Stimulated activated naive B cell treated with anti-CD40 and anti-IgM and Interleukin-4, amounts not matched to agents 10 μg/mL and 1 μg/mL and 100 μg/mL, for 72 hours (primary cell): ENCODE results near the gene SFSWAP.

Experiments used
- ATAC-seq, 2 donors: fragments of 150-1000 bp; cut with Tn5 transposase; replicated peaks; 2 replicates each; pipeline ENCODE4 v1.10.0; 2021; ENCODE audit warnings: moderate library complexity in 1 of 2
- DNase-seq: peaks from one replicate; pipeline ENCODE4 v3.0.0; 2021
- H3K27ac Mint-ChIP-seq: one replicate; pipeline ENCODE4 v1.8.0; 2022; ENCODE audit warnings: mild to moderate bottlenecking, mixed read lengths
- H3K27me3 Mint-ChIP-seq, 2 donors: one replicate each; pipeline ENCODE4 v1.8.0; 2022; ENCODE audit warnings: mixed read lengths in 2 of 2
- H3K36me3 Mint-ChIP-seq, 2 donors: one replicate each; pipeline ENCODE4 v1.8.0; 2022; ENCODE audit warnings: mixed read lengths in 2 of 2, mild to moderate bottlenecking in 1 of 2
- H3K4me1 Mint-ChIP-seq, 2 donors: one replicate each; pipeline ENCODE4 v1.8.0; 2022; ENCODE audit warnings: mixed read lengths in 2 of 2, mild to moderate bottlenecking in 1 of 2
- H3K4me3 Mint-ChIP-seq, 2 donors: one replicate each; pipeline ENCODE4 v1.8.0; 2022; ENCODE audit warnings: mild to moderate bottlenecking in 2 of 2, mixed read lengths in 2 of 2, moderate library complexity in 1 of 2
- H3K9me3 Mint-ChIP-seq, 2 donors: one replicate each; pipeline ENCODE4 v1.8.0; 2022; ENCODE audit warnings: mixed read lengths in 2 of 2, mild to moderate bottlenecking in 1 of 2

The SFSWAP gene

DNA sequence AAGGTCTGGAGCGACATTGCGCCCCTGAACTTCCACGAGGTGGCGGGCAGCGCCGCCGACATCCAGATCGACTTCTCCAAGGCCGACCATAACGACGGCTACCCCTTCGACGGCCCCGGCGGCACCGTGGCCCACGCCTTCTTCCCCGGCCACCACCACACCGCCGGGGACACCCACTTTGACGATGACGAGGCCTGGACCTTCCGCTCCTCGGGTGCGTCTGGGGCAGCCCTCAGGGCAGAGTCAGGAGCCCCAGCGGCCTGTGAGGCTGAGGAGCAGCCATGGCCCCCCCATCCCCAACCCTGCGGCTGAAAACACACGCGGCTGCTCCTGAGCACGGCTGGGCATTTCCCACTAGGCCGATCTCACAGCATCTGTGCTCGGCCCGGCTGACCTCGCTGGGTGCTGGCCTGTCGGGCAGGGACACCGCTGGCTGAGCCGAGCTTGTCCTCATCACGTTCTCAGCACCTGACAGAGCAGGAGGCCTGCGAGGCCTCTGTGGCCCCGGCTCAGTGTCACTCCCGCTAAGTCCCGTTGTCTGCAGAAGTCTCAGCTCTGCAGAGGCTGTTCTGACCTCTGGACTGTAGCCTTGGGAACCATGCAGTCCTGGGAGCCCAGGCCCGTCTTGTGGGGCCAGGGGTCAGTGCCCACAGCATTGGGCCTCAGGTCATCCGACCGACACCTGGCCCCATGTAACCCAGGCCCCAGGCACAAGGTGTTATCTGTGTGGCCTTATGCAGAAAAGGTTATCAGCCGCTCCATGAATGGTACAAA is 129.9 kb downstream of the SFSWAP start:
- no peak overlapping the region for H3K27ac Mint-ChIP-seq
- no peak for DNase-seq
- ATAC-seq = no peak
- H3K4me1 Mint-ChIP-seq = no peaks in the 10 kb centered on the region
- no peaks in the 10 kb centered on the region for H3K27me3 Mint-ChIP-seq
- no peak overlapping the region for H3K4me3 Mint-ChIP-seq
- no peaks in the 10 kb centered on the region for H3K9me3 Mint-ChIP-seq
- H3K36me3 Mint-ChIP-seq = peaks cover 13 to 17% of the 10 kb centered on the region in 2 donors

DNA sequence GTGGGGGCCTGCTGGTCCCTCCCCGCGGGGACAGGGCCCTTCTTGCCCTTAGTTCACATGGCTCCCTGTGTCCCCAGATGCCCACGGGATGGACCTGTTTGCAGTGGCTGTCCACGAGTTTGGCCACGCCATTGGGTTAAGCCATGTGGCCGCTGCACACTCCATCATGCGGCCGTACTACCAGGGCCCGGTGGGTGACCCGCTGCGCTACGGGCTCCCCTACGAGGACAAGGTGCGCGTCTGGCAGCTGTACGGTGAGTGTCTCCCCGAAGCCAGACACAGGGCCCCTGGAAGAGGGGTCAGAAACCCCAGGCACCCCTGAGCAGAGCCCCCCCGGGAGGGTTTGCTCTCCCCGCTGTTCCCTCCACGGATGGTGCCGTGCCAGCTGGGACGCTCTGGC is 130.7 kb downstream of the SFSWAP start:
- Mint-ChIP-seq H3K27ac (no peak overlapping the region), H3K27me3 (no peaks in the 10 kb centered on the region), H3K36me3 (peaks cover 15 to 20% of the 10 kb centered on the region in 2 donors), H3K4me3 (no peak overlapping the region), H3K9me3 (no peaks in the 10 kb centered on the region), H3K4me1 (no peaks in the 10 kb centered on the region)
- no peak for ATAC-seq
- no peak for DNase-seq

DNA sequence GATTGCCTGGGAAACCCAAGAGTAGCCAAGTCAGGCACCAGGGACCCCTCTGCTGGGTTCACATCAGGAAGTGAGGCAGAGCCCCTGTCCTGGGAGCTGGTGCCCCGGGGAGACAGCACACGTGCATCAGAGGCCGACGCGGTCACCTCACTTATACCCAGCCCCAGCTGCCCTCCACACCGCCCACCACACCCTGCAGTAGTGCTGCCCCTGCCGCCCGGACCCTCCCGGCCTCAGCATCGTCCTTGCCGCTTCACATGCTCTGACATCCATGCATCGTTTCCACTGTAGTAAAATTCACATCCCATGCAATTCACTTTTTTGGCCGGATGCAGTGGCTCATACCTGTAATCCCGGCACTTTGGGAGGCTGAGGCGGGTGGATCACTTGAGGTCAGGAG is 131.3 kb downstream of the SFSWAP start:
- ATAC-seq (no peak), DNase-seq (no peak)
- Mint-ChIP-seq H3K27me3 (no peaks in the 10 kb centered on the region), H3K27ac (no peak overlapping the region), H3K4me1 (no peaks in the 10 kb centered on the region), H3K36me3 (peaks cover 18 to 21% of the 10 kb centered on the region in 2 donors), H3K4me3 (no peak overlapping the region), H3K9me3 (no peaks in the 10 kb centered on the region)

DNA sequence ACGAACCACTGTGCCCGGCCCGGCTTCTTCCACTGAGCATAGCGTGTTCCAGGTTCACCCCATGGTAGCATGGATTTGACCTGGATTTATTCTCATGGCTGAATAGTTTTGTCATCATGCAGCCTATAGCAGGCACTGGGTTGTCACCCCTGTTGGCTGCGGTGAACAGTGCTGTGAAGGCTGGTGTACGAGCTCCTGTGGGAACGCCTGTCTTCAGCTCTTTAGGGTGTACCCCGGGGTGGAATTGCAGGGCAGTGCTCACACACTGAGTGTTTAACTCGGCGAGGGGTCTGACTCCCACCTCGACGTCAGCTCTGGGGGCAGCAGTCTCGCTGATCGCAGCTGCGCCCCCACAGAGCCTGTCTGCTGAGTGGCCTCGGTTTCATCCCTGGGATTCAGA is 132.6 kb downstream of the SFSWAP start:
- Mint-ChIP-seq H3K9me3 (no peaks in the 10 kb centered on the region), H3K27ac (no peak overlapping the region), H3K27me3 (no peaks in the 10 kb centered on the region), H3K4me3 (no peak overlapping the region), H3K36me3 (peaks cover 18 to 26% of the 10 kb centered on the region in 2 donors), H3K4me1 (no peaks in the 10 kb centered on the region)
- ATAC-seq (no peak), DNase-seq (no peak)

GRCh38 chr12:131844140-131844539 is 133.2 kb downstream of the SFSWAP start:
- DNase-seq = no peak
- peaks cover 18 to 26% of the 10 kb centered on the region in 2 donors for H3K36me3 Mint-ChIP-seq
- no peaks in the 10 kb centered on the region for H3K4me1 Mint-ChIP-seq
- no peak overlapping the region for H3K4me3 Mint-ChIP-seq
- peak overlapping the region; percentile 63 for H3K27ac Mint-ChIP-seq
- no peaks in the 10 kb centered on the region for H3K27me3 Mint-ChIP-seq
- no peaks in the 10 kb centered on the region for H3K9me3 Mint-ChIP-seq
- ATAC-seq = no peak

DNA sequence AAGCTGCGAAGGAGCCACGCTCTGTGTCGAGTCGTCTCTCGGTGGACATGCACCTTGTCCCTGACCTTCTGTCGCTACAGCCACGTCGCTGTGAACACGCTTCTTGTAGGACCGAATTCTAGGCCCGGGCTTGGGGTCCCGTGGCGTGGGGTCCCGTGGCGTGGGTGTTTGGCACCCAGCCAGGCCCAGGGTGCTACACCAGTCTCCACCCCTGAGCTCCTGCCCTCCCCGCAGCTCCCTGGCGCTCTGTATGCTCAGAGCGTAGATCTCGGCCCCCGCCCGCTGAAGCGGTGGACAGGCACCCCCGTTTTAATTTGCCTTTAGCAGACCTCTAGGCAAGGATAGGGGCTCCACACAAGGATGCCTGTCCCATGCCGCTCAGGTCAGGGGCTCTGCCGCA is 133.8 kb downstream of the SFSWAP start:
- Mint-ChIP-seq H3K36me3 (peaks cover 18 to 26% of the 10 kb centered on the region in 2 donors), H3K9me3 (no peaks in the 10 kb centered on the region), H3K4me3 (no peak overlapping the region), H3K27ac (no peak overlapping the region), H3K4me1 (no peaks in the 10 kb centered on the region), H3K27me3 (no peaks in the 10 kb centered on the region)
- no peak for DNase-seq
- ATAC-seq = no peak

GRCh38 chr12:131845121-131845520 is 134.2 kb downstream of the SFSWAP start:
- Mint-ChIP-seq H3K27me3 (no peaks in the 10 kb centered on the region), H3K4me3 (no peak overlapping the region), H3K36me3 (peaks cover 18 to 27% of the 10 kb centered on the region in 2 donors), H3K9me3 (no peaks in the 10 kb centered on the region), H3K27ac (no peak overlapping the region), H3K4me1 (no peaks in the 10 kb centered on the region)
- no peak for ATAC-seq
- DNase-seq = no peak

GRCh38 chr12:131847456-131847855 is 136.6 kb downstream of the SFSWAP start:
- H3K4me1 Mint-ChIP-seq = peaks cover 0 to 2% of the 10 kb centered on the region in 2 donors
- DNase-seq (no peak), ATAC-seq (no peak)
- H3K4me3 Mint-ChIP-seq = no peak overlapping the region
- H3K36me3 Mint-ChIP-seq = peaks cover 14 to 18% of the 10 kb centered on the region in 2 donors
- peak overlapping the region; percentile 47 for H3K27ac Mint-ChIP-seq
- H3K9me3 Mint-ChIP-seq = no peaks in the 10 kb centered on the region
- no peaks in the 10 kb centered on the region for H3K27me3 Mint-ChIP-seq

GRCh38 chr12:131848753-131849152 is 137.9 kb downstream of the SFSWAP start:
- H3K9me3 Mint-ChIP-seq = no peaks in the 10 kb centered on the region
- H3K4me3 Mint-ChIP-seq = no peak overlapping the region
- peaks cover 5 to 11% of the 10 kb centered on the region in 2 donors for H3K4me1 Mint-ChIP-seq
- H3K27ac Mint-ChIP-seq = no peak overlapping the region
- peaks cover 14 to 18% of the 10 kb centered on the region in 2 donors for H3K36me3 Mint-ChIP-seq
- ATAC-seq = no peak
- H3K27me3 Mint-ChIP-seq = no peaks in the 10 kb centered on the region
- no peak for DNase-seq
